ENCODE data around the gene CLEC5A.
"Not testable (repeated sequence)": the region's sequence is repeated elsewhere in the genome, so short reads cannot be mapped to it uniquely, and the experiment has no call there.

Gene CLEC5A

DNA sequence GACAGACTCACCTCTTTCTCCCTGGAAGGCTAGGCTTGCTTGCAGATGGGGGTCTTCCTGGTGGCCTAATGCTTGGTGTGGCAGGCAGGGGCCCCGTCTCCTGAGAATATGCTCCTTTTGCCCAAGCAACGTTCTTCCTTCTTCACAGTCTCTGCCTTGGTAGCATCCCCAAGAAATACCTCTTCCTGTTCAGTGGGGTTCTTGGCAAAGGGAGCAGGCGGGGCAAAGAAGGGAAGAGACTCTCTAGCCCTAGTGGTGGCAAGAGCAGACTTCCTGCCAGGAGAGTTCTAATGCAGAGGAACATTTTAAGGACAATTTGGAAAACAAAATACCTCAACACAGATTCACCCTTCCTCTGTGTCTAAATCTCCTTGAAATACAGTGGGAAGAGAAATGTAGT lies at the start of gene CLEC5A:
Gene CLEC5A (minus strand): TSS at position 179 of the 400 bp plus-strand sequence. CDS start 682 bp downstream, outside the sequence.
- DNase-seq: no peak

DNA sequence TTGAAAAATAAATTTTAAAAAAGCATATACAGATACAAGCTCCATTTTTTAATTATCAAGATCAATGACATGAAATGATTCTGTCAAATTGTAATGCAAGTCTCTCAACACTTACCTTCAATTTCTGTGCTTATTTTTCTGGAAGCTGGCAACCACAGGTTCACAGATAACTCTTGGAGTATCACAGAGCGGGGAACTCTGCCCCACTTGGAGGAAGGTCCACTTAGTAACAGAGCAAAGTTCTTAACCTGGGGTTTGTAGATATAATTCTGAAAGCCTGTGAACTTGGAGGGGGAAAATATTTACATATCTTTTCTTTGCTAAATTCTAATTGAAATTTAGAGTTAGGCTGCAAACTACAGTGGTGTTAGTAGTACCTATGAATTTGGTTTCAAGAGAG lies 46.6 kb upstream of the CLEC5A start:
- DNase-seq: no peak

DNA sequence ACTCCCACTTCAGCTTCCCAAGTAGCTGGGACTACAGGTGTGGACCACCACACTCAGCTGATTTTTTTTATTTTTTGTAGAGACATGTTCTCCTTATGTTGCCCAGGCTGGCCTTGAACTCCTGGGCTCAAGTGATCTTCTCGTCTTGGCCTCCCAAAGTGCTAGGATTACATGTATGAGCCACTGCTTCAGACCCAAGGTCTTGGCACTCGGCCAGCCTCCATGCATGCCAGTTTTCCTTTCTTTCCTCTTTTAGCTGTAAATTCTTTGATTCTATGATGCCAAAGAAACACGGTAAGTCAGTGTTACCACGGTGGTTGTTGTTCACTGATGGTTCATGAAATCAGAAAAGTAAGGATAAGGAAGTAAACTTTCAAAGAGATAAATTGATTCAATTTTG lies 45.9 kb upstream of the CLEC5A start:
- no peak for DNase-seq

DNA sequence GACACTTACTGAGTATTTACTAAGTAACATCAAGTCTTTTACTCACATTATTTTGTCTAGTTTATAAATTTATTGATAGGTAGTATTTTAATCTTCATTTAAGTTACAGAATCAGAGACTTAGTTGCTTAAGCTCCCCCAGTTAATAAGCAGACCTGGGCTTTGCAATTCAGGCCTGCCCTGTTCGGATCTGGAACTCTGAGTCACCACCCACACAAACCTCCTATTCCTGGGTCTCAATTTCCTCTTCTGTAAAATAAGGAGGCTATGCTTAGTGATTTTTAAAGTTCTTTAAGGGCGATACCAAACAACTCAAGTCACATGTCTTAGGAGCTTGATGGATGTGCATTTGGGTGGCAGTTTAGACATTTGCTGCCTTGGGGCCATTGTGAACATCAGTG lies 45.4 kb upstream of the CLEC5A start:
- DNase-seq: no peak

DNA sequence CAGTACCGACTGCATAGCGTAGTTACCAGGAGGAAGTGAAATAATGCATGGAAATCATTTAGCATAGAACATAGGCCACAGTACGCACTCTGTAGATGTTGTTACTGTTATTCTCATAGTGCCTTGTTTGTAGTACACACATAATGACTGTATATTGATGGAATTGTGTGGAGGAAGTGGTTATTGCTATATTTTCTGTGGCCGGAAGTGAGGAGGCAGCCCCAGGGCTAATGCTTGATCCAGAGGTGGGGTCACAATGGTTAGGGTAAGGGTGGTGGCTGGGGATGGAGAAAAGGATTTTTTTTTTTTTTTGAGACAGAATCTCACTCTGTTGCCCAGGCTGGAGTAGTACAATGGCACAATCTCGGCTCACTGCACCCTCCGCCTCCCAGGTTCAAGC lies 44.4 kb upstream of the CLEC5A start:
- DNase-seq: no peak

DNA sequence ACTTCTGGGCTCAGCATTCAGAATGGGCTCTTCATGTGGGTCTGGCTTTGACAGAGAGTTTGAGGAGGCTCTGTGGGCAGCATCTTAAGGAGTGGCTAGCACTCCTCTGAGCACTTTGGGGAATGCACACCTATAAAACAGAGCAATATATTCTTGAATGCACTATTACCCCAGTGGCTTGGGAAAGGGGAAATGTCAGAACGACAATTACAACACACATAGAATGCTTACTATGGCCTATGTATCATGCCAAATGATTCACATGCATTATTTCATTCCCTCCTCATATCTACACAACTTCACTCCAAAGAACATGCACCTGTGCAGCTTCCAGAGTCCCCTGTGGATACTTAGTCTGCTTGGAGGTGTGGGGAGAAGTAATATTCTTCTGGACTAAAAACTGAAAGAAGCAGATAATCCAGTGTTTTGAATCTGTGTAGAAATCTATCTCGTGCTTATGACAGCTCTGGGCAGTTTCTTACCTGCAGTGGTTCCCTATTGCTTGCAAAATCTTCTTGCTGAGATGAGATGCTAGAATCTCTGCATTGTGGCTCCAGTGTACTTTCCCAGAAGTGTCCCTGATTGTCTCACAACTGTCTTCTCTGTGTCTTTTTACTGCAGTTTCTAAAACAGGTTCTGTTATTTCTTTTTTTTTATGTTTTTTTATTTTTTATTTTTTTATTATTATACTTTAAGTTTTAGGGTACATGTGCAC lies 43.4 kb upstream of the CLEC5A start:
- no peak for DNase-seq

DNA sequence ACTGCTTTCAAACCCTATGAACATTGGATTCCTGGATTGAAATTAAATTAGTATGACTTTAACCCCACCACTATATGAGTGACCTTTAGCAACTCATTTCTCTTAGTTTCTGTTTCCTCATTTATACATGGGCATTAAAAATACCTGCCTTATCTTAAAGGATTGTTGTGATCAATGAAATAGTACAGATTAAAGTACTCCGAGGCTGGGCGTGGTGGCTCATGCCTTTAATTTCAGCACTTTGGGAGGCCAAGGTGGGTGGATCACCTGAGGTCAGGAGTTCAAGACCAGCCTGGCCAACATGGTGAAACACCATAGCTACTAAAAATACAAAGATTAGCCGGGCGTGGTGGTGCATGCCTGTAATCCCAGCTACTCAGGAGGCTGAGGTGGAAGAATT lies 41.0 kb upstream of the CLEC5A start:
- DNase-seq: not testable (repeated sequence)

DNA sequence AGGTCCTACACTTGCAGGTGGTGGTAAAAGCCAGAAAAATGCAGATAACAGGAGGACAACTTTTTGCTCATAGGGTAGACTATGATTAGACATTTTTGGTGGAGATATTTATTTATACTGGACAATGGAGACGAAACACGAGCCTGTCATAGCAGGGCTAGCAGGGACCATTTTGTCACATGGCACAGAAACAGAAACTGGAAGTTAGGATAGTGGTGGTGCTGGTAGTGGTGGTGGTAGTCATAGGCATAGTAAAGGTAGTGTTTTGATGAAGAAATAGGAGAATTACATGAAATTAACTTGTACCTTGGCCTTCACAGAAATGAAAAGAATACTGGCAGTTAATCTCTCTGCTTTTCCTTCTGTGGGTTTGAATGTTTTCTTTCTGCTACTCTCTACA lies 40.1 kb upstream of the CLEC5A start:
- DNase-seq: no peak

DNA sequence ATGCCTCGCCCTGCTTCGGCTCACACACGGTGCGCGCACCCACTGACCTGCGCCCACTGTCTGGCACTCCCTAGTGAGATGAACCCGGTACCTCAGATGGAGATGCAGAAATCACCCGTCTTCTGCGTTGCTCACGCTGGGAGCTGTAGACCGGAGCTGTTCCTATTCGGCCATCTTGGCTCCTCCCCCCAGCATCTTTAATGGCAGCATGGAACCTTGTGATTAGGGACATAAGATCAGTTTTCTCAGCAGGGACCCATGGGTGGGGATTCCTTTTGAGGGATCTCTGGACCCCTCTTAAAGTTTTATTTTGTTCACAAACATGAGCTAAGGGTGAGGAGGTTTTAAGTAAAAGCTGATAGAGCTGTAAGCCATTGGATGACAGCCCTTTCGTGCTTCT lies 39.2 kb upstream of the CLEC5A start:
- DNase-seq: not testable (repeated sequence)

DNA sequence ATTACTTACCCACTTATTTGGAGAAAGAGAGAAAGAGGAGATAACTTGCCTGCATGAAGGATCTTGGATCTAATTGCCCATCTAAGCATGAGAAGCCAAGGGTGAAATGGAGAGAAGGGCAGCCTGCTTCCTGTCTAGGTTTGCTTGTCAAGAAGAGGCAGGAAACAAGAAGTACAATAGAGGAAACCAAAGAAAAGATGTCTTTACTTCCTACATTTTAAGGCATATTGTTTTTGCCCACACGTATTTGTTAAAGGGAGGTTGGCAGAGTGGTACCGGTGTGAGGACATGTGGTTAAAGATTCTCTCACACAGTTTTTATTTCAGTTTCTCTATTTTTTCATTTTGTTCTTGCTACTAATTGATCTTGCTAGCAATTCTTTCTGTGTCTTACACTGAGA lies 32.8 kb upstream of the CLEC5A start:
- no peak for DNase-seq

DNA sequence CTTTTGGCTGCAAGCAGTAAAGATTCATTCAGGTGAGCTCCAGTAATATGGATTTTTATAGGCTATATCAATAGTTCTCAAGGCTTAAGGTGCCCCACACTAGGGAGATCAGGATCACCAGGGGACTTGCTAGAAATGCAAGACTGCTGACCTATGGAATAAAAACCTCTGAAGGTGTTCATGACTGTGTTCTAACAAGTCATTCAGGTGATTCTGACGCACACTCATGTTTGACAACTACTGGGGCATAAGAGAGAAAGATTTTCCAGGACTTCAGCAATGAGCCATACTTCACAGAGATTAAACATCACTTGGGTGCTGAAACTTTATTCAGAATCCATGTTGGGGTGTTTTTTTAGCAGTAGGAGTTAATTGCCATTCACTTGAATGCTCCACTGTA lies 31.6 kb upstream of the CLEC5A start:
- no peak for DNase-seq

DNA sequence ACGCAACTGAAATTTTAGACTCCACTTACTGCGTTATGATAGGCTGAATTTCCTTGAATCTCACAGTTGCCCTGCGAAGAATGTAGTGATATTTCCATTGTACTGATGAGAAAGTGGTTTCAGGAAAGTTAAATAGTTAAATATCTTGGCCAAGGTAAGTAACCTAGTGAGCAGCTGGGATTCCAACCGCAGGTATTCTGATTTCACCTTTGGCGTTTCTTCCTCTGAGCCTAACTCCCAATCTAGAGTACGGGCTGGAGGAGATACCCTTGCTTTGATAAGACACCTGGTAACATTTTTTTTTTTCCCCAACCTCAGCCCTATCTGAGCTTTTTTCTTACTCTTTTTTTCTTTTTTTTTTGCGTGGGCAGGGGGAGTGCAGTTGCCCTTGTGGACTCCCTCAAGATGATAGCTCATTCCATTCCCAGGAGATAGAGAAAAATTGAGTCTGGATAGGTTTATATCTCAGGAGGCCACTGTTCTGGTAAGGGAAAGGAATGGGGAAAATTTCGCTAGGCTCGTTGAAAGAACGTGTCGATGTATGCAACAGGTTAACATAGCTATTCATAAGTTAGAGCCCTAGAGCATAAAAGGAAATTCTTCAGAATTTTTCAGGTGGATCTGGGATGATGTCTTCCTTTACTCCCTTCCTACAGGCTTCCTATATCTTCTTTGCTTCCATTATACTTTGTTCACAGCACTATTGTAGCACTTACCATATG lies 29.9 kb upstream of the CLEC5A start:
- no peak for DNase-seq

DNA sequence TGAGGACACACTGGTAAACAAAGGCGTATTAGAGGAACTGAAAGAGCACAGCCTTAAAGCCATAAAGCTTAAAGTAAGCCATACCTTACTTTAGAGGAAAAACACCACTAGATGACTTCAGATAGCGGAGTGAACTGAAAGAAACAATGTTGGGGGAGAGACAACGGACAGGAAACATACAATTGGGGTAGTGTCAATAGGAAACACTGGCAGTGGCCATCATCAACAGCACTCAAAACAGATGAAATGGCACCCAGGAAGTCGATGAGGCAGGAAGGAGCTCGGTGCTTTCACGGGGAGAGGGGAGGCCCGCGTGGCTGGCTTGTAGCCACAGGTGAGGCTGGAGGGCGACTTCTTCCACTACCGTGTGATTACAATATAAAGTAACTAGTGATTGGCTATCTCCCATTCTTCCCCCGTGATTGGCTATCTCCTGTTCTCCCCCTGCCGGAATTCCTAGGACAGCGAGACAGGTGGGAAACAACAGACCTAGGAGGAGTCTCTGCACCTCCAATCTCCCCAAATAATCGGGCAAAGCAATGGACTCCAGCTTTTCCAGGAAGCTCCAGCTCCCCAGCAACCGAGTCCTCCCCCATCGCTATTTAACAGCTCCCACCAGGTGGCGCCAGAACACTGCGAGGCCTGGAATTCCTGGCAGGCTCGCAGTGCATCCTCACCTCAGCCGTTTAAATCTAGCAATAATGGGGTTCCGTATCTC lies 29.2 kb upstream of the CLEC5A start:
- peak; percentile 76 for DNase-seq

DNA sequence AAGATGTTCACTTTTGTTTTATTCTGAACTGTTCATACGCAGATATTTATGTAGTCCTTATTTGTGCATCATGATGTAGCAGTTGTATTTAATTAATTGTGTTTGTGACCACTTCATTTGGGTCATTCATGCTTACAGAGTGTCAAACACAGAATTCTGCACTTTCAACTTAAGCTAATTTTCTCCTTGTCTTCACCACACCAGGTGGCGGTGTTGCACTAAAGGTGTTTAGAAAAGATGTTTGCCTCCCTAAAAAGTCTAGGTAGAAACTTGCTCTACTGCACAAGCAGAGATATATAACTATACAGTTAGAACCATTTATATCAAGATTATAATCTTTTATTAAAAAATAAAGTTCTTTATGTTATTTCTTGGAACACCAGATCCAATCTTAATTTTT lies 28.1 kb upstream of the CLEC5A start:
- no peak for DNase-seq

DNA sequence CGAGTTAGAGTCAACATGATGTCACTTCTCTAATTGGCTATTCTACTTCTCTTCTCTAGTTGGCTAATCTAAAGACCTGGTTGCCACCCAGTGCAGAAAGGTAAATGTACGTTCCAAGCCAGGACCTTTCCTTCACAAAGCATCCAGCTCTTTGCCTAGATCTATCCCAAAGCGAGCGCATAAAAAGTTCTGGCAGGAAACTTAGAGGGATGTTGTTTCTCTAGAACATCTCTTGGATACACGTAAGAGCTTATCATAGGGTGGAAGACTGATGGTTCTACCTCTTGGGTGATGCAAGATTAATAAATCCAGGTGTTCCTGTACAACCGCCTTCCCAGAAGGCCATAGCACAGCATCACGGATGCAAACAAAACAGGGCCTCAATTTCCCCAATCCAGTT lies 26.9 kb upstream of the CLEC5A start, which contains the start of gene TAS2R38:
Gene TAS2R38 (minus strand): TSS at position 101 of the 400 bp plus-strand sequence. CDS start 84 bp downstream, at position 17.
- DNase-seq: no peak

DNA sequence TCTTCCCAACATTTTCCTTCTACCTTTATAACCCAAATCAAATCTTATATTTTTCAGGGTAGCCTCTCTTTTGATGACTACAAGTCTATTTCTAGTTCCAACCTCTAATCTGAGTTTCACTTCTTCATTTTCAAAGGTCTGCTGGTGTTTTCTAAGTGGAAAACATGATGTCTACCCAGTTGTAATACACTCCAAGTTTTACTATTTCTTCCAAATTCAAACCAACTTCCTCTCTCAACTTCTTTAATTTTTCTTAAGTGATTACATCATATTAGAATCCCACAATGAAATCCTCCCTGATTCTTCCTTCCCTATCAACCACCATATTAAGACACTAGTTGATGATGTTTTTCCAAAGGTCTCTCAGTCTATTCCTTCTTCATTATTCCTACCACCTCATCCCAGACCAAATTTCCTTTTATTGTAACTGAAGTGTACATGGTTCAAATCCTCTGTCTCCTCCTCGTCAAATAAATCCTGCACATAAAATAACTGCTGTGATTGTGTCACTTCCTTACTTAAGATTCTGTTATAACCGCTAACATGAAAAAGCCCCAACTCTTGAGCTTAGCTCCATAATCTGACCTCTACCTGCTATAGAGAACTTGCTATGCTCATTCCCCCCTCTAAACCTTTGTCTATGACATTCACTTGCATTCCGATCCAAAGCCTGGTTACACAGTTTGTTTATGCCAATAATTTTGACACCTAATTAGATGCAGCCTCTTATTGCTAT lies 14.1 kb upstream of the CLEC5A start:
- DNase-seq: no peak

DNA sequence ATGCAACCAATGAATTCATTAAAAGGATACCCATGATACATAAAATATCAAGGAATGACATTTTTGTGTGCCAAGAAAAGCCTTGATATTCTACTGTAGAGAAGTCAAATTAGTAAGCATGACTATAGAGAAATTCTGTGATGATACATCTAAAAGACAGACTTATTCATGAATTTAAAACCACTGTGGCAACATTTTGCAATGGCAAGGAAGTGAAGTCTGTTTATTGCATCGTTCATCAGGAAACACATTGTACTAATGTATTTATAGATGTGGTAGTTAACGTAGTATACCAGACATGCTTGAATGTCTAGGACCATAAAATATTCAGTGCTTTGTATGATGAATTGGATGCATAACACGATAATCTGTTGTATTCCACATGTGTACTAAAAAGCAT lies 9.3 kb upstream of the CLEC5A start:
- no peak for DNase-seq

DNA sequence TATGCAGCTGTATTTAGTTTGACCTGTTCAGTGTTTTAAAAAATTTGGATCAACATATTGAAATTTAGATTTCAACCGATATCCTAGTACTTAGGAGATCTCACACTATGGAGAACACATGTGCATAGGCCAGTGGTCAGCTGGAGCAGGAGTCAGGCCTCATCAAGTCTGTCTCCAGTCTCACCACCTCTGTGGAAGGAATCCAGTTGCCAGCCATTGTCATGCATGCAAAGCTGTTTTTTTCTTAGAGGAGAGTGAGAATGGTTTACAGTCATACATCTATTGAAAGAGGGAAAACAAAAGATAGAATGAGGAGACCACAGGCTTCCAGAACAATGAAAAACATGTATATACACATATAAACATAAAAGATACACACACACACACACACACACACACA lies 7.6 kb upstream of the CLEC5A start:
- no peak for DNase-seq

DNA sequence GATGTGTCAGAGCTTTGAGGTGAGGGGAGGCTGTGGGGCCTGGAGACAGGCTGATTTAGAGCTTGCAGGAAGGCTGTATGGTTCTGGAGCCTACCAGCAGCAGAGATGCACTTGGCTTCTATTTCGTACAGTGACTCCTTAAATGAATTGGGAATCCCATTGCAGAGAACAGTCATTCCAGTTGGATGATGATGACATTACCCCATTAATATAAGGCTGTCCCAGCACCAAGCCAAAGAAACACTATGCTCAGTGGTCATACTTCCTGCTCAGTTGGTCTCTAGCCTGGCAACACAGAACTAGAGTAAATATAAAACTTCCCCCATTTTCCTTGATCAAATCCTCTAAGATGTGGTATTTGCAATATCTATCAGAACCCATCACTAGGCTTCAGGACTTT lies 5.7 kb upstream of the CLEC5A start:
- no peak for DNase-seq

DNA sequence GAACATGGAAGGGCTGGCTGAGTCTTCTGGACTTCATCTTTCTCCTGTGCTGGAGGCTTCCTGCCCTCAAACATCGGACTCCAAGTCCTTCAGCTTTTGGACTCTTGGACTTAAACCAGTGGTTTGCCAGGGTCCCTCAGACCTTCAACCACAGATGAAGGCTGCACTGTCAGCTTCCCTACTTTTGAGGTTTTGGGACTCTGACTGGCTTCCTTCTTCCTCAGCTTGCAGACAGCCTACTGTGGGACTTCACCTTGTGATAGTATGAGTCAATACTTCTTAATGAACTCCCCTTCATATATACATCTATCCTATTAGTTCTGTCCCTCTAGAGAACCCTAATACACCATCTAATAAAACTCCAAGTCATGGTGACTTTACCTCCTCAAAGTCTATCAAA lies 4.0 kb upstream of the CLEC5A start:
- DNase-seq: no peak

DNA sequence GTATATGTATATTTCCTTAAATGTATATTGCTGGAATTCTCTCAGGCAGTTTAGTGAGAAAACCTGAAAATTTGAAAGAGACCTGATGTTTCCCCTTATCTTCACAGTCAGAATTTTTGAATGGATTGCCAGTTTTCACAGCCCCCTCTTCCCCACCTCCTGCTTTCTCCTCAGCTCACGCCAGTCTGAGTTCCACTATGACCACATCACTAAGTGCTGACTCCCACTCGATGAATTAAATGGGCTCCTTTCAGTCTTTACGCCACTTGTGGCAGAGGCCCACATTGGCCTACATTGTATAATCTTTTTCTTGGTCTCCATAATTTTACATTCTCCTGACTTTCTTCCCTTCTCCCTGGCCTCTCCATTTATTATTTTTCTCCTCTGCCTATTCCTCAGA lies 3.1 kb upstream of the CLEC5A start:
- DNase-seq: no peak

DNA sequence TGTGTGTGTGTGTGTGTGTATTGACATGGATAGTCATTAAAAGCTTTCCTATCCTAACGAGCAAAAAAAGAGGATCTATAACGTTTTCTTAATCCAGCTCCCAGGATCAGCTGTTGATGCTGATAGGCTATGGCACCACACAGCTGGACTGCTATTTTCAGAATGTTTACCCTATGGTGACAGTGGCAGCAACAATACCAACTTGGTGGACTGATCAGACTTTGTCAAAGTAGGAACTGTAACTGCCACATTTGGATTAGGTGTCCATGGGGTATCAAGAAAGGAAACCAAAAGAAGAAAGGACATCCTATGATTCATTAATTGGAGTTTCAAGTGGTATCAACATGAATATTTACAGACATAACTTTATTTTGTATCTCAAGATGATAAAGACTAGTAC lies 2.7 kb upstream of the CLEC5A start:
- DNase-seq: no peak

DNA sequence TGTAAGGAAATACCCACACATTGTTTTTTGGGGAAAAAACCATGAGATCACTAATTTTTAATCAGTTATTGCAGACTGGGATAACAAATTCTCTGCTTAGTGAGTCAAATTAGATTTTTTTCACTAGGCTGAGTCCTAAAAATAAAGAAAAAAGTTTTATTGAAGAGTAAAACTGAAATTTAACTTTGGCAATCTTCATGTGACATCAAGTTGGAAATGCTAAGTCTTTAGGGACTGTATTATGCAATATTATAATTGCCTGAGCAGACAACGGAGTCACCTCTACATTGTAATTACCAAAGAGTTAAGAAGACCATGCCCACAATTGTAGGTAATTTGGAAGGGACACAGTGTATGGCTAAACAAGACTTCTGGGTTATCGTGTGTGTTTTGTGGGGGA lies 2.2 kb upstream of the CLEC5A start:
- DNase-seq: no peak
